ENCODE results near the gene ENDOV. TPM values are rescaled to one million over a fixed set of nuclear protein-coding genes. Genes with fewer than 3 reads are reported as not detected.

ENDOV gene
- total and polyA plus RNA-seq, 11 donors = 4.2 to 16.2 (median 9.4) TPM

DNA sequence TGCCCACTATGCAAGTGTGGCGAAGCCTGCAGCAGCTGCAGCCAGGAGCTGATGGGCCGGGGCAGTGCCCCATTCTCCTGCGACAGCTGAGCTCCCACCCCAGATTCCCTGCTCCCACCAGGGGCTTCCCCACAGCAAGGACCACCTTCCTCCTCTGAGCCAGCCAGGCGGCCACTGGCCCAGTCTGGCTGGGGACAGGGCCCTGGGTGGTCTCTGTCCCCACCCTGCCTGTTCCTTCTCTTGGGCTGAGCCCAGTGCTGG lies 67.0 kb downstream of the ENDOV start:
- no peak for ATAC-seq
- H3K9me3 ChIP-seq = no peaks in the 10 kb centered on the region
- no peak for DNase-seq
- H3K27me3 ChIP-seq = peaks cover 52 to 99% (median 68%) of the 10 kb centered on the region in 9 donors
- WGBS, 4 donors = 67 to 88% (median 74%) methylated on average over 2 to 4 of the region's 4 CpGs
- H3K4me3 ChIP-seq = no peak overlapping the region
- no peak for TF ChIP-seq POLR2A (IDR thresholded peaks at IDR 0.05)
- TF ChIP-seq, protein P1, sequence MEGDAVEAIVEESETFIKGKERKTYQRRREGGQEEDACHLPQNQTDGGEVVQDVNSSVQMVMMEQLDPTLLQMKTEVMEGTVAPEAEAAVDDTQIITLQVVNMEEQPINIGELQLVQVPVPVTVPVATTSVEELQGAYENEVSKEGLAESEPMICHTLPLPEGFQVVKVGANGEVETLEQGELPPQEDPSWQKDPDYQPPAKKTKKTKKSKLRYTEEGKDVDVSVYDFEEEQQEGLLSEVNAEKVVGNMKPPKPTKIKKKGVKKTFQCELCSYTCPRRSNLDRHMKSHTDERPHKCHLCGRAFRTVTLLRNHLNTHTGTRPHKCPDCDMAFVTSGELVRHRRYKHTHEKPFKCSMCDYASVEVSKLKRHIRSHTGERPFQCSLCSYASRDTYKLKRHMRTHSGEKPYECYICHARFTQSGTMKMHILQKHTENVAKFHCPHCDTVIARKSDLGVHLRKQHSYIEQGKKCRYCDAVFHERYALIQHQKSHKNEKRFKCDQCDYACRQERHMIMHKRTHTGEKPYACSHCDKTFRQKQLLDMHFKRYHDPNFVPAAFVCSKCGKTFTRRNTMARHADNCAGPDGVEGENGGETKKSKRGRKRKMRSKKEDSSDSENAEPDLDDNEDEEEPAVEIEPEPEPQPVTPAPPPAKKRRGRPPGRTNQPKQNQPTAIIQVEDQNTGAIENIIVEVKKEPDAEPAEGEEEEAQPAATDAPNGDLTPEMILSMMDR (IDR thresholded peaks at IDR 0.05) = no peak
- H3K27ac ChIP-seq = no peak overlapping the region
- H3K36me3 ChIP-seq = no peaks in the 10 kb centered on the region
- intact Hi-C loops (cut with DNase I) = loop anchor here in 1 of 10 donors (2.0 kb wide), 1 partner anchor 67 kb away; no protein-coding TSS in a partner anchor
- peaks cover 0 to 21% (median 18%) of the 10 kb centered on the region in 12 donors for H3K4me1 ChIP-seq

DNA sequence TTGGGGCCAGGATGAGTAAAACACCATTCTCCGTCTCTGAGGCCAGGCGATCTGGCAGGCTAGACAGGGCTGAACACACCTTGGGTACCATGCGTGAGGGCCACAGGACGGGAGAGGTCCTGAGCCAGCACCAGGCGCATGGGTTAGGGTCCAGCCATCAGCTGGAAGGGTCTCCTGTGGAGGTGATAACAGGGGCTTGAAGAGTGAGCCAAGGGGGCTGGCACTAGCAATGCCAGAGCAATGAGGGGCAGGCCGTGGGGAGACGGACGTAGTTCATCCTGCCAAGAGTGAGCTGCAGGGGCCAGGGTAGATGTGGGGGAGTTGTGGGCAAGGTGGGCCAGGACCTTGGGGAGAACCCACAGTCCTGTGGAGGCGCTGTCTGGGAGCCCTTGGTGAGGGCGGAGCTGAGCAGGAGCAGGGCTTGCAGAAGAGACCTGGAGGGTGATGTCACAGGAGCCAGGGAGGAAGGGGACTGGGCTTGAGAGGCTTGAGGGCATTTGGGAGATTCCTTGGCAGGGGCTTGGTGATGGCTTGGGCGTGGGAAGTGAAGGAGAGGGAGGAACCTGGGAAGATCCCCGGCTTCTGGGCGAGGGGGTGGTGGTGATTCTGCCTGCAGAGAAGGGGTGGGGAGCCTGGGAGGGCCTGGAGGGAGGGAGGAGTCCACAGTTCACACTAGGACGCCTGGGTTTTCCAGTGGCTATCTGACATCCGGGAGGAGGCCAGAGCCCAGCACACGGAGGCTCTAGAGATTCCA lies 67.8 kb downstream of the ENDOV start:
- ATAC-seq = no peak
- Histone ChIP-seq H3K4me1 (peaks cover 0 to 14% (median 11%) of the 10 kb centered on the region in 12 donors), H3K36me3 (no peaks in the 10 kb centered on the region), H3K27me3 (peaks cover 44 to 99% (median 66%) of the 10 kb centered on the region in 9 donors), H3K4me3 (no peak overlapping the region), H3K27ac (no peak overlapping the region), H3K9me3 (peaks cover 0 to 6% (median 0%) of the 10 kb centered on the region in 12 donors)
- DNase-seq = no peak
- intact Hi-C loops (cut with DNase I) = loop anchor here in 1 of 10 donors (2.0 kb wide), 1 partner anchor 66 kb away; no protein-coding TSS in a partner anchor
- WGBS, 4 donors = 56 to 59% (median 57%) methylated on average over 16 of the region's 16 CpGs
- no peak for TF ChIP-seq POLR2A (IDR thresholded peaks at IDR 0.05)
- TF ChIP-seq, protein P1 (IDR thresholded peaks at IDR 0.05) = no peak

DNA sequence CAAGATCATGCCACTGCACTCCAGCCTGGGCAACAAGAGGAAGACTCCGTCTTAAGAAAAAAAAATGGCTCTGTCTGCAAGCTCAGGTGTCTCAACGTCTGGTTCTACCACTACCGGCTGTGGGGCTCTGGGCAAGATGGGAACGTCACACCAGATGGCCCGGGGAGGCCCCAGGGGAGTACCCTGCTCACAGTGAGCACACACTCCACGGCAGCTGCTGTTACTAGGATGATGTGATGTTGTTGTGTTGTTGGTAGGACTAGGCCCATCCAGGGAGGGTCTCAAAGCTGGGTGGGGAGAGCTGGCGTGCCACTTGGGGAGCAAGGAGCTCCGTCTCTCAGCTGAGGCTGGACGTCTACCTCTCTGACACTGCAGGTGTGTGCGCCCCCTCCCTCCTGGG lies 70.9 kb downstream of the ENDOV start:
- Histone ChIP-seq H3K36me3 (no peaks in the 10 kb centered on the region), H3K4me3 (no peak overlapping the region), H3K27ac (no peak overlapping the region), H3K9me3 (peaks cover 0 to 6% (median 0%) of the 10 kb centered on the region in 12 donors), H3K27me3 (peaks cover 15 to 78% (median 44%) of the 10 kb centered on the region in 9 donors), H3K4me1 (no peaks in the 10 kb centered on the region)
- ATAC-seq (no peak), DNase-seq (no peak)
- 58 to 68% (median 63%) methylated on average over 8 to 10 of the region's 10 CpGs for WGBS, 4 donors
- TF ChIP-seq, protein P1 (IDR thresholded peaks at IDR 0.05) = no peak
- no peak for TF ChIP-seq POLR2A (IDR thresholded peaks at IDR 0.05)
- intact Hi-C loops (cut with DNase I) = no loop called here

GRCh38 chr17:80486692-80487091 lies 71.7 kb downstream of the ENDOV start:
- H3K4me3 ChIP-seq = no peak overlapping the region
- intact Hi-C loops (cut with DNase I) = no loop called here
- DNase-seq (no peak), ATAC-seq (no peak)
- 25 to 48% (median 32%) methylated on average over 6 to 17 of the region's 17 CpGs for WGBS, 4 donors
- H3K27ac ChIP-seq = no peak overlapping the region
- H3K9me3 ChIP-seq = peaks cover 0 to 6% (median 0%) of the 10 kb centered on the region in 12 donors
- H3K27me3 ChIP-seq = peaks cover 7 to 77% (median 39%) of the 10 kb centered on the region in 9 donors
- TF ChIP-seq, protein P1 (IDR thresholded peaks at IDR 0.05) = no peak
- TF ChIP-seq POLR2A (IDR thresholded peaks at IDR 0.05) = no peak
- no peaks in the 10 kb centered on the region for H3K4me1 ChIP-seq
- H3K36me3 ChIP-seq = no peaks in the 10 kb centered on the region
